AG10803 (cell line): ENCODE measurements around the gene ATG3.
A peak's percentile ranks its signal among the peaks of the same experiment; 100 is the strongest.
"Not testable (repeated sequence)": the region's sequence is repeated elsewhere in the genome, so short reads cannot be mapped to it uniquely, and the experiment has no call there.

Experiments
- DNase-seq: peaks from one replicate; pipeline ENCODE4 v3.0.0; 2010; ENCODE audit warnings: low read depth
- H3K4me3 ChIP-seq: 2 replicates; pipeline ENCODE4 v1.5.1; 2011; ENCODE audit warnings: mild to moderate bottlenecking, low read length, control low read depth
- TF ChIP-seq, protein P1 (sequence below): conservative IDR thresholded peaks from 2 replicates; pipeline ENCODE4 v1.5.1; 2011; ENCODE audit warnings: mild to moderate bottlenecking, low read length, control low read depth, inconsistent platforms

ATG3 gene

DNA sequence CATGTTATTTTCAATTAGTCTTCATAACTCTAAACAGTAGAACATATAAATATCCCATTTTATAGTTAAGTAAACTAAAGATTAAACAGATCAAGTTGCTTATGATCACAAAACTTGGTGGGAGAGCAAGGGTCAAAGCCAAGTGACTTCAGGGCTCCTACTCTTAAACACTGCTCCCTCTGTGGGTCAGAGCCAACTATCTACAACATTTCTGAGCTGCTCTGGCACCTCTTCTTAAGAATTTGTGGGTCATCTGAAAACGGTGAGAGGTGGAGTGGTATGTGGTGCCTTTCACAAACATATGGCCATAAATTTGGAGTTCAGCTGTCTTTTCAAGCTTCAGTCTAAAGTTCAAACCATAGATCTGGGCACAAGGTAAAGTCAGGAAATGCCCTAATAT, 10.9 kb downstream of the ATG3 start:
- peak; percentile 3 for DNase-seq
- TF ChIP-seq, protein P1, sequence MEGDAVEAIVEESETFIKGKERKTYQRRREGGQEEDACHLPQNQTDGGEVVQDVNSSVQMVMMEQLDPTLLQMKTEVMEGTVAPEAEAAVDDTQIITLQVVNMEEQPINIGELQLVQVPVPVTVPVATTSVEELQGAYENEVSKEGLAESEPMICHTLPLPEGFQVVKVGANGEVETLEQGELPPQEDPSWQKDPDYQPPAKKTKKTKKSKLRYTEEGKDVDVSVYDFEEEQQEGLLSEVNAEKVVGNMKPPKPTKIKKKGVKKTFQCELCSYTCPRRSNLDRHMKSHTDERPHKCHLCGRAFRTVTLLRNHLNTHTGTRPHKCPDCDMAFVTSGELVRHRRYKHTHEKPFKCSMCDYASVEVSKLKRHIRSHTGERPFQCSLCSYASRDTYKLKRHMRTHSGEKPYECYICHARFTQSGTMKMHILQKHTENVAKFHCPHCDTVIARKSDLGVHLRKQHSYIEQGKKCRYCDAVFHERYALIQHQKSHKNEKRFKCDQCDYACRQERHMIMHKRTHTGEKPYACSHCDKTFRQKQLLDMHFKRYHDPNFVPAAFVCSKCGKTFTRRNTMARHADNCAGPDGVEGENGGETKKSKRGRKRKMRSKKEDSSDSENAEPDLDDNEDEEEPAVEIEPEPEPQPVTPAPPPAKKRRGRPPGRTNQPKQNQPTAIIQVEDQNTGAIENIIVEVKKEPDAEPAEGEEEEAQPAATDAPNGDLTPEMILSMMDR = no peak
- H3K4me3 ChIP-seq = no peak overlapping the region

DNA sequence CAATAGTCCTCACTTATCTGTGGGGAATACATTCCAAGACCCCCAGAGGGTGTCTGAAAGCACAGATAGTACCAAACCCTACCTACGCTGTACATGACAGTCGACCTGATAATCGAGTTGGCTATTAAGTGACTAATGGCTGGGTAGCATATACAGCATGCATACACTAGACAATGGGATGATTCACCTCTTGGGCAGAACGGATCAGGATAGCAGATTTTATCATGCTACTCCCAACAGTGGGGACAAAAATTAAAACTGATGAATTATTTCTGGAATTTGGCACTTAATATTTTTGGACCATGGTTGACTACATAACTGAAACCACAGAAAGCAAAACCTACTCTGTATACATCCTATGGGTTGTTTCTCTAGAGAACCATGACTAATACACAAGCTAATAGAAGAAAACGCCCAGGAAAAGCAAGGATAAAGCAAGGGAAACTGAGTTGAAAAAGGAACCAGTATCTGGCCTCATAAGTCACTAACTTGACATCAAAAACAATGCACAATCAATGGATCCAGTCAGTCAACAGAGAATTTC, 15.5 kb downstream of the ATG3 start:
- DNase-seq = no peak
- no peak overlapping the region for H3K4me3 ChIP-seq
- TF ChIP-seq, protein P1 = no peak

- no peak for DNase-seq
- TF ChIP-seq, protein P1 = no peak
- H3K4me3 ChIP-seq = no peak overlapping the region
These were observed 21.7 kb downstream of the ATG3 start for GRCh38 chr3:112539825-112540650.

GRCh38 chr3:112531358-112531781, 30.4 kb downstream of the ATG3 start:
- TF ChIP-seq, protein P1 = peak; percentile 62
- H3K4me3 ChIP-seq = no peak overlapping the region
- peak; percentile 44 for DNase-seq

DNA sequence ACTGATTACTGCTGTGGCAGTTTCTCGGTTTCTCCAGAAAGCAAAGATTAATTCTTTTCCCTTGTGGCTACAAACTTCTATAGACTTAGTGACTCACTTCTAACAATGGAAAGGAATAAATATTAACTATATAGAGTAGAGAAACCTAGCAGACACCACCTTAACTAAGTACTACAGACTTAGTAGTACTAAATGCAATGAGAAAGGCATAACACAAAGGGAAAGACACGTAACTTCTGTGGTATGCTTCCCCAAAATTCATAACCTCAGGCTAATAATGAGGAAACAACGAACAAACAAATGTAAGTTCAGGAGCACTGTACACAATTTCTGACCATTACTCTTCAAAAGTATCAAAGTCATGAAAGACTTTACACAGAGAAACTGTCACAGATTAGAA, 31.2 kb downstream of the ATG3 start:
- no peak for DNase-seq
- H3K4me3 ChIP-seq = no peak overlapping the region

GRCh38 chr3:112524127-112524526, 37.6 kb downstream of the ATG3 start:
- H3K4me3 ChIP-seq, DNase-seq: not testable (repeated sequence)

More for the DNA sequence above, 31.2 kb downstream of the ATG3 start:
- TF ChIP-seq, protein P1 = no peak

DNA sequence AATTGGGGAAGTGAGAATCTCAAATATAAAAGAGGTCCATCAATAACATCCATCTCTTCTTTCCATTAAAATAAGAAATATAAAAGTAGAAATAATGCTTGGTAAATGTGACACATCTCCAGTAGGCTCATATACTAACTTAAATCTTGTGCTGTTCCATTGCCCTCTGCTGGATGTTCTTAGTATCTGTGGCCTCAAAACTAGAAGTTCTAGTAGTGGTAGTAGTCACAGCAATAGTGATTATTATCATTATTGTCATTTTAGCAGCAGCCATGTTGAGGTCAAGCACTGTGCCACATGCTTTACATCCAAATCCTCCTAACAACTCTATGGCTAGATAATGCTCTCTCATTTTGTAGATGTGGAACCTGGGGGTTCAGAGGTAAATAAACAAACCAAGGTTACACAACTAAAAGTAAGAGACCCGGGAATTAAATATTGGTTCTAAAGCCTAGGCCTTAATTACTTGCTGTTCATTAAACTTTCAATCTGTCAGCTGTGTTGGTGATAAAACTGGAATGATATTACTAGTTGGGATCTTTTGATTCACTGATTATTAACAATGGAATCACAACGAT, 42.2 kb downstream of the ATG3 start:
- peak; percentile 70 for DNase-seq
- TF ChIP-seq, protein P1 = peak; percentile 85
- no peak overlapping the region for H3K4me3 ChIP-seq

DNA sequence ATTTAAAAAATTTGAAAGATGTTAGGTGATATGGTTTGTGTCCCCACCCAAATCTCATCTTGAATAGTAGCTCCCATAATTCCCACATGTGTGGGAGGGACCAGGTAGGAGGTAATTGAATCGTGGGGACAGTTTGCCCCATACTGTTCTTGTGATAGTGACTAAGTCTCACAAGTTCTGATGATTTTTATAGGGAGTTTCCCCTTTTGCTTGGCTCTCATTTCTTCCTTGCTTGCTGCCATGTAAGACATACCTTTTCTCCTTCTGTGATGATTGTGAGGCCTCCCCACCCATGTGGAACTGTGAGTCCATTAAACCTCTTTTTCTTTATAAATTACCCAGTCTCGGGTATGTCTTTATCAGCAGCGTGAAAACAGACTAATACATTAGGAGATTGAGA, 42.8 kb downstream of the ATG3 start:
- not testable (repeated sequence) for DNase-seq, H3K4me3 ChIP-seq
